ENCODE data around the gene HPN. TPM values are rescaled to one million over a fixed set of nuclear protein-coding genes. Genes with fewer than 3 reads are reported as not detected.

HPN gene
- total and polyA plus RNA-seq, 2 donors (not counting 3 experiments of a cell fraction or from before 2014, with no cell fraction given): 0.10 TPM; not detected in 1

GRCh38 chr19:35110974-35111373, 69.5 kb downstream of the HPN start:
- Histone ChIP-seq H3K9me3 (replicated peaks; ENCODE audit: control insufficient read depth, insufficient read depth, low read length) (no peaks in the 10 kb centered on the region), H4K20me1 (replicated peaks; ENCODE audit: control insufficient read depth, extremely low read depth, insufficient read depth, low read length) (no peaks in the 10 kb centered on the region), H3K4me1 (ENCODE audit: control insufficient read depth, extremely low read depth, insufficient read depth, low read length) (no peaks in the 10 kb centered on the region), H2AFZ (ENCODE audit: low read depth, low read length) (no peak overlapping the region), H3K4me2 (ENCODE audit: insufficient read depth, low read length) (no peak overlapping the region), H3K27me3 (ENCODE audit: control insufficient read depth in 2 of 2, insufficient read depth in 2 of 2, low read length in 2 of 2) (no peaks in the 10 kb centered on the region), H3K27ac (ENCODE audit: insufficient read depth, low read depth, low read length) (no peak overlapping the region), H3K9ac (replicated peaks; ENCODE audit: extremely low read depth, insufficient read depth, low read length) (no peak overlapping the region), H3K4me3 (replicated peaks in 1 of 3; ENCODE audit: insufficient read depth in 1 of 3, low read depth in 1 of 3, low read length in 3 of 3) (no peak overlapping the region), H3K79me2 (ENCODE audit: control insufficient read depth, insufficient read depth, low read length) (no peaks in the 10 kb centered on the region), H3K9me1 (replicated peaks; ENCODE audit: control insufficient read depth, extremely low read depth, insufficient read depth, low read length) (no peaks in the 10 kb centered on the region), H3K36me3 (ENCODE audit: control insufficient read depth in 2 of 2, extremely low read depth in 1 of 2, insufficient read depth in 2 of 2, low read length in 2 of 2) (no peaks in the 10 kb centered on the region)
- ChIA-PET POLR2A (no interaction called here), CTCF (interaction anchor here (1.5 to 3.2 kb wide), 4 partner anchors 13 to 67 kb away, joined by 4 to 17 read pairs (median 5); partner anchors contain the start of gene LGI4)
- TF ChIP-seq JUN (IDR thresholded peaks at IDR 0.05; ENCODE audit: borderline replicate concordance, insufficient read depth, insufficient read length, low read depth): no peak
- TF ChIP-seq MAX (IDR thresholded peaks at IDR 0.05; ENCODE audit: insufficient read depth, insufficient read length): no peak
- TF ChIP-seq EZH2 (IDR thresholded peaks at IDR 0.05; ENCODE audit: borderline replicate concordance, low read depth, low read length, severe bottlenecking): no peak
- TF ChIP-seq GATA2 (IDR thresholded peaks at IDR 0.05; ENCODE audit: insufficient read depth, insufficient read length, low read depth, low read length): no peak
- no peak for TF ChIP-seq CTCF (IDR thresholded peaks at IDR 0.05; ENCODE audit: extremely low read depth in 1 of 2, insufficient read depth in 1 of 2, low read depth in 1 of 2, low read length in 2 of 2)
- no peak for TF ChIP-seq POLR2AphosphoS5 (IDR thresholded peaks at IDR 0.05; ENCODE audit: insufficient read depth, low read depth, low read length)
- FAIRE-seq (no peak), DNase-seq (ENCODE audit: low read depth, low spot score) (no peak)
- intact Hi-C loops (cut with micrococcal nuclease): no loop called here
- dilution Hi-C loops (cut with MboI; ENCODE audit: extremely low pct_ligation_motif_present, low sequenced_read_pairs): no loop called here
- BruUV-seq (replicated peaks): no TSS peak
